Ascending aorta (tissue), 2 donors: ENCODE measurements around the gene PICALM. TPM values are rescaled to one million over a fixed set of nuclear protein-coding genes. Genes with fewer than 3 reads are reported as not detected.
A peak's percentile ranks its signal among the peaks of the same experiment; 100 is the strongest.

Experiments
- DNase-seq, 2 donors: peaks; one replicate each; pipeline ENCODE4 v3.0.0-alpha.2; 2019; ENCODE audit warnings: low spot score in 2 of 2
- H3K27ac ChIP-seq, 2 donors: fragments of 200-600 bp; sonication (generic); one replicate each; pipeline ENCODE4 v1.5.1; 2016 to 2017; ENCODE audit warnings: mild to moderate bottlenecking in 1 of 2
- H3K27me3 ChIP-seq: fragments of 200-600 bp; sonication (generic); one replicate; pipeline ENCODE4 v1.5.1; 2017
- H3K36me3 ChIP-seq, 2 donors: fragments of 200-600 bp; sonication (generic); one replicate each; pipeline ENCODE4 v1.5.1; 2016
- H3K4me1 ChIP-seq, 2 donors: fragments of 200-600 bp; sonication (generic); one replicate each; pipeline ENCODE4 v1.5.1; 2016 to 2017; ENCODE audit warnings: mild to moderate bottlenecking in 1 of 2
- H3K4me3 ChIP-seq, 2 donors: fragments of 200-600 bp; sonication (generic); one replicate each; pipeline ENCODE4 v1.5.1; 2016 to 2017; ENCODE audit warnings: mild to moderate bottlenecking in 1 of 2
- H3K9me3 ChIP-seq, 2 donors: fragments of 200-600 bp; sonication (generic); one replicate each; pipeline ENCODE4 v1.5.1; 2016
- intact Hi-C: fragments of 100-400 bp; cut with DNase I; formaldehyde crosslinking; loops from one replicate; pipeline ENCODE4 v1.15.1; 2023
- total RNA-seq: library from RNA; depleted of rRNA; stranded (reverse); fragments of >200 nt; gene quantifications from one replicate; pipeline ENCODE4 v1.1.0, GENCODE V29; 2016
- TF ChIP-seq, protein P1 (sequence below), 3 experiments: fragments of 200-600 bp in 2 of 3; fragments of 450-650 bp in 1 of 3; sonication (generic) in 2 of 3; IDR thresholded peaks; one replicate each; pipeline ENCODE4 v1.5.1; 2016 to 2019; ENCODE audit warnings: antibody characterized with exemption in 3 of 3, mild to moderate bottlenecking in 1 of 3, moderate library complexity in 1 of 3

The PICALM gene
- total RNA-seq, 1 donor from 2014 or later, result 158 TPM

DNA sequence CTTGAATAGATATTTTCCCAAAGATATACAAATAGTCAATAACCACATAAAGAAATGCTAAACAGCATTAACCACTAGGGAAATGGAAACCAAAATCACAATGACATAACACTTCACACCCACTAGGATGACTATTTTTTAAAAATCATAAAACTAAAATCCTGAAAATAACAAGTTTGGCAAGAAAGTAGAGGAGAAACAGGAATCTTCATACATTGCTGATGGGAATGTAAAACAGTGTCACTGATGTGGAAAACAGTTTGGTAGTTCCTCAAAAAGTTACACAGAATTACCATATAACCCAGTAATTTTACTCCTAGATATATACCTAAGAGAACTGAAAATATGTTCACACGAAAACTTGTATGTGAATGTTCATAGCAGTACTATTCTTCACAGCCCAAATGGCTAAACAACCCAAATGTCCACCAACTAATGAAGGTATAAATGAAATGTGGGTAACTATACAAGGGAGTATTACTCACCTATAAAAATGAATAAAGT, 12.5 kb downstream of the PICALM start:
- peaks cover 12 to 34% of the 10 kb centered on the region in 2 donors for H3K4me1 ChIP-seq
- DNase-seq, result no peak
- no peaks in the 10 kb centered on the region for H3K27me3 ChIP-seq
- H3K36me3 ChIP-seq, result no peaks in the 10 kb centered on the region
- intact Hi-C loops, result no loop called here
- H3K9me3 ChIP-seq, result no peaks in the 10 kb centered on the region
- H3K4me3 ChIP-seq, result no peak overlapping the region
- TF ChIP-seq, protein P1, sequence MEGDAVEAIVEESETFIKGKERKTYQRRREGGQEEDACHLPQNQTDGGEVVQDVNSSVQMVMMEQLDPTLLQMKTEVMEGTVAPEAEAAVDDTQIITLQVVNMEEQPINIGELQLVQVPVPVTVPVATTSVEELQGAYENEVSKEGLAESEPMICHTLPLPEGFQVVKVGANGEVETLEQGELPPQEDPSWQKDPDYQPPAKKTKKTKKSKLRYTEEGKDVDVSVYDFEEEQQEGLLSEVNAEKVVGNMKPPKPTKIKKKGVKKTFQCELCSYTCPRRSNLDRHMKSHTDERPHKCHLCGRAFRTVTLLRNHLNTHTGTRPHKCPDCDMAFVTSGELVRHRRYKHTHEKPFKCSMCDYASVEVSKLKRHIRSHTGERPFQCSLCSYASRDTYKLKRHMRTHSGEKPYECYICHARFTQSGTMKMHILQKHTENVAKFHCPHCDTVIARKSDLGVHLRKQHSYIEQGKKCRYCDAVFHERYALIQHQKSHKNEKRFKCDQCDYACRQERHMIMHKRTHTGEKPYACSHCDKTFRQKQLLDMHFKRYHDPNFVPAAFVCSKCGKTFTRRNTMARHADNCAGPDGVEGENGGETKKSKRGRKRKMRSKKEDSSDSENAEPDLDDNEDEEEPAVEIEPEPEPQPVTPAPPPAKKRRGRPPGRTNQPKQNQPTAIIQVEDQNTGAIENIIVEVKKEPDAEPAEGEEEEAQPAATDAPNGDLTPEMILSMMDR (IDR thresholded peaks at IDR 0.05), result no peak
- H3K27ac ChIP-seq, result no peak overlapping the region

DNA sequence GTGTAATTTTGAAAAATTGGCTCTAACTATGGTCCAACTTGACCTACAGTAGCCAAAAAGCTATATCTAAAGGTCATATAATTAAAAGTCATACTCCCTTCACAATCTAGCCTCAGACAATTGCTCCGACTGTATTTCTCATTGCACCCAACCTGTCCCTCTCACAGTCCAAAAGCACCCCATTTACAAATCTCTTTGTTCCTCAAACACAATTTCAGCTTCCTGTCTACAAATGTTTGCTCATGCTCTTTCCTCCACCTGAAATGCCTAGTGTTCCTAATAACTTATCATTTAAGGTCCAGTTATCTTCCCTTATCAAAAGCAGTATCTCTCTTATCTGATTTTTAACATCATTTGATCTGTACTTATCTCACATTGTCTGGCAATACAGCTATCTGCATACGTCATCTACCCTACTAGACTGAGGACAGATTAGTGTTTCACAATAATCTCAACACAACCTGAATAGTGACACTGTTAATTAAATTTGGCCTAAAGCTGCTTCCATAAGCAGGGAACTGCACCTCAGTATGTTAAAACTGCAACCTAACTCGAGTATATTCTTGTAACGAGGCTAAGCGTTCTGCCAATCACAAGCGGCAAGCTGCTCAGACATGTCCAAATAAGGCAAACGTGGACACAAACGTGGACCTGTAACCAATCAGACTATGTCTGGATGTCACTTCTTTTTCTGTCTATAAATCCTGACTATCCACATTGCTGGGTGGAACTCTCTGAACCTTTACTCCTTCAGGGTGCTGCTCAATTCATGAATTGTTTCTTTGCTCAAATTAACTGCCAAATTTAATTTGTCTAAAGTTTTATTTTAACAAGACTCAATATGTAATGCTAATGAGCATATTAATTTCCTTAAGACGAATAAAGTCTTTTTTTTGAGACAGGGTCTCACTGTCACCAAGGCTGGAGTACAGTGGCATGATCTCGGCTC, 15.9 kb downstream of the PICALM start:
- Histone ChIP-seq H3K36me3 (no peaks in the 10 kb centered on the region), H3K27ac (peak overlapping the region; percentile 9 to 15), H3K4me1 (peaks cover 2 to 36% of the 10 kb centered on the region in 2 donors), H3K9me3 (no peaks in the 10 kb centered on the region), H3K4me3 (peak overlapping the region in 1 of 2 donors; percentile 8), H3K27me3 (no peaks in the 10 kb centered on the region)
- intact Hi-C loops, result no loop called here
- TF ChIP-seq, protein P1 (IDR thresholded peaks at IDR 0.05), result no peak
- no peak for DNase-seq

DNA sequence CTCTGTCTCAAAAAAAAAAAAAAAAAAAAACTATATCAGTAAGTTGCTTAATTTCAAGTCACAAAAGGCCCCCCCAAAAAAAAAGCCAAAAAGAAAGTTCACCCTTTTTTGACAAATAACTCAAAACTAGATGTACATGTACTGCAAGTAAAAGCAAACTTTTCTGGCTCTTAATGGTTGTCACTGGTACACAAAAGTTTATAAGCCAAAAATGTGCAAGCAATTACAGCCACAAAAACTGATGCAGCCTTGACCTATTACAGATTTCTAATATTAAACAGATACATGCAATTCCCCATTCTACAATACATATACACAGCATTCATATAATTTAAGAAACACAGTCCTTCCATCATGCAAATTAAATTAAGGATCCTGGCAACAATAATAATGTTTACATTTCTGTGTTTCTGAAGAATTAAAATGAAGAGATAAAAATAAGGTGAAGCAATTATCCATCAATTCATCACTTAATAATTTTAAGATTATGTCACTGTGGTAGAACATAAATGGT, 18.6 kb downstream of the PICALM start:
- Histone ChIP-seq H3K4me1 (peaks cover 10 to 57% of the 10 kb centered on the region in 2 donors), H3K4me3 (no peak overlapping the region), H3K9me3 (no peaks in the 10 kb centered on the region), H3K27me3 (no peaks in the 10 kb centered on the region), H3K36me3 (no peaks in the 10 kb centered on the region), H3K27ac (no peak overlapping the region)
- no peak for DNase-seq
- intact Hi-C loops, result no loop called here
- TF ChIP-seq, protein P1 (IDR thresholded peaks at IDR 0.05), result no peak

GRCh38 chr11:86047275-86047991, 21.5 kb downstream of the PICALM start:
- Histone ChIP-seq H3K27ac (peak overlapping the region; percentile 8 to 43), H3K27me3 (no peaks in the 10 kb centered on the region), H3K9me3 (no peaks in the 10 kb centered on the region), H3K4me1 (peaks cover 16 to 56% of the 10 kb centered on the region in 2 donors), H3K36me3 (no peaks in the 10 kb centered on the region), H3K4me3 (no peak overlapping the region)
- no peak for DNase-seq
- TF ChIP-seq, protein P1 (IDR thresholded peaks at IDR 0.05), result no peak
- intact Hi-C loops, result loop anchor here (10.0 kb wide), 1 partner anchor 193 kb away; the partner anchor contains the start of gene CCDC83

DNA sequence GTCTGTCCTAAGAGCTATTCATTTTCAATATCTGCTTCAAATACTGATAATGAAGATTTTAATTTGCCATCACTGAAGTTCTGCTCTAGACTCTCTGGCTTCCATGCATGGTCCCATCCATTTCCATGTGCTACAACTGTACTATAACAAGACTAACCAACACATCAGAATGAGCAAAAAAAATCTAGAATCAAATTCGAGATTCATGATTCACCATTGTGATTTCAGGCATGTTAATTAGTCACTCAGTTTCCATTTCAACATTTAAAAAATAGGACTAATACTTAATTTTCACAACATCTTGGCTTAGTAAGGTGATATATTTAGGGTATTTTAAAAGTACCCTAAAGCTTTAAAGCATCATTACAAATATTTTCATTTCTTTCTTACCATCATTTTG, 22.8 kb downstream of the PICALM start:
- no peaks in the 10 kb centered on the region for H3K9me3 ChIP-seq
- TF ChIP-seq, protein P1 (IDR thresholded peaks at IDR 0.05), result no peak
- H3K4me3 ChIP-seq, result no peak overlapping the region
- no peak for DNase-seq
- H3K27ac ChIP-seq, result no peak overlapping the region
- intact Hi-C loops, result loop anchor here (10.0 kb wide), 1 partner anchor 191 kb away; the partner anchor contains the start of gene CCDC83
- peaks cover 16 to 67% of the 10 kb centered on the region in 2 donors for H3K4me1 ChIP-seq
- no peaks in the 10 kb centered on the region for H3K27me3 ChIP-seq
- H3K36me3 ChIP-seq, result no peaks in the 10 kb centered on the region
